ENCODE data around the gene CLASP2.

Gene CLASP2

DNA sequence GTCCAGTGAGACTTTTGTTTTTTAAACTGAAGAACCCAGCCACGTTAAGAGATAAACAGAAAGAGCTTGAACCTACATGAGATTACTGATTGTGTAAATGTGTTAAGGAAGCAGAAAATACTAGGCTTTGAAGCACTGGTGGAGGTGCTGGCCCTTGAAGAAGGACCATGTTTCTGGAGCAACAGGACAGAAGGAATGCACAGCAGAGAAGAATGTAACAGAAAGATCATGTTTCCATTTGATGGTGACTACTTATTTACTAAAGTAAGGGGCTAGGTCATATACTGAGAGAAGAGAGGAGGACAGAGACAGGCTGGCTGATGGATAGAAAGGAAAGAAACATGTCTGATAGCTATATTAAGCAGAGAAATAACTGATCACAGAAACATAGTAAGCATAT, 88.8 kb downstream of the CLASP2 start:
- no peaks in the 10 kb centered on the region for H3K9me3 ChIP-seq (ENCODE audit: insufficient read depth, low read length)
- H3F3A ChIP-seq (ENCODE audit: insufficient read depth): no peaks in the 10 kb centered on the region
- no peak overlapping the region for H3K4me3 ChIP-seq (ENCODE audit: insufficient read depth, low read length, poor library complexity, severe bottlenecking)
- no peak for TF ChIP-seq CTCF (IDR thresholded peaks at IDR 0.05; ENCODE audit: insufficient read depth, low read length, poor library complexity, severe bottlenecking)
- no peak for TF ChIP-seq EZH2phosphoT487 (conservative IDR thresholded peaks at IDR 0.05; ENCODE audit: low read length)
- H3K79me2 ChIP-seq (ENCODE audit: insufficient read depth, low read length): no peaks in the 10 kb centered on the region
- no peak overlapping the region for H3K27ac ChIP-seq (ENCODE audit: low read depth, low read length)
- no peaks in the 10 kb centered on the region for H3K27me3 ChIP-seq (ENCODE audit: low read length)
- peaks cover 9% of the 10 kb centered on the region; the same call in 1 of the 2 replicates for H3K36me3 ChIP-seq (ENCODE audit: low read length)
- no peak overlapping the region for H3K9ac ChIP-seq (ENCODE audit: low read length)
- no peaks in the 10 kb centered on the region for H3K9me2 ChIP-seq (replicated peaks; ENCODE audit: insufficient read depth, low read length)
- H4K20me1 ChIP-seq (ENCODE audit: low read depth, low read length): no peaks in the 10 kb centered on the region
- H2AFZ ChIP-seq (ENCODE audit: low read depth, low read length, severe bottlenecking): no peak overlapping the region
- H3K4me2 ChIP-seq (ENCODE audit: low read depth, low read length, poor library complexity, severe bottlenecking): no peak overlapping the region

GRCh38 chr3:33624756-33625155, 93.3 kb downstream of the CLASP2 start:
- H3K4me3 ChIP-seq (ENCODE audit: insufficient read depth, low read length, poor library complexity, severe bottlenecking): no peak overlapping the region
- no peaks in the 10 kb centered on the region for H3K9me2 ChIP-seq (replicated peaks; ENCODE audit: insufficient read depth, low read length)
- H3K9ac ChIP-seq (ENCODE audit: low read length): no peak overlapping the region
- H2AFZ ChIP-seq (ENCODE audit: low read depth, low read length, severe bottlenecking): no peak overlapping the region
- peaks cover 17% of the 10 kb centered on the region; the same call in 1 of the 2 replicates for H3K36me3 ChIP-seq (ENCODE audit: low read length)
- TF ChIP-seq CTCF (IDR thresholded peaks at IDR 0.05; ENCODE audit: insufficient read depth, low read length, poor library complexity, severe bottlenecking) (no peak), EZH2phosphoT487 (conservative IDR thresholded peaks at IDR 0.05; ENCODE audit: low read length) (no peak)
- no peaks in the 10 kb centered on the region for H3K9me3 ChIP-seq (ENCODE audit: insufficient read depth, low read length)
- no peak overlapping the region for H3K4me2 ChIP-seq (ENCODE audit: low read depth, low read length, poor library complexity, severe bottlenecking)
- H4K20me1 ChIP-seq (ENCODE audit: low read depth, low read length): no peaks in the 10 kb centered on the region
- no peak overlapping the region for H3K27ac ChIP-seq (ENCODE audit: low read depth, low read length)
- H3K79me2 ChIP-seq (ENCODE audit: insufficient read depth, low read length): no peaks in the 10 kb centered on the region
- no peaks in the 10 kb centered on the region for H3K27me3 ChIP-seq (ENCODE audit: low read length)
- no peaks in the 10 kb centered on the region; the same call in 1 of the 2 replicates for H3F3A ChIP-seq (ENCODE audit: insufficient read depth)

GRCh38 chr3:33613041-33613440, 105.0 kb downstream of the CLASP2 start:
- Histone ChIP-seq H4K20me1 (ENCODE audit: low read depth, low read length) (no peaks in the 10 kb centered on the region), H3K9me3 (ENCODE audit: insufficient read depth, low read length) (no peaks in the 10 kb centered on the region), H3K27me3 (ENCODE audit: low read length) (no peaks in the 10 kb centered on the region), H3K9me2 (replicated peaks; ENCODE audit: insufficient read depth, low read length) (no peaks in the 10 kb centered on the region), H3K4me3 (ENCODE audit: insufficient read depth, low read length, poor library complexity, severe bottlenecking) (no peak overlapping the region), H2AFZ (ENCODE audit: low read depth, low read length, severe bottlenecking) (no peak overlapping the region), H3K36me3 (ENCODE audit: low read length) (no peaks in the 10 kb centered on the region), H3F3A (ENCODE audit: insufficient read depth) (no peaks in the 10 kb centered on the region), H3K9ac (ENCODE audit: low read length) (no peak overlapping the region), H3K79me2 (ENCODE audit: insufficient read depth, low read length) (no peaks in the 10 kb centered on the region), H3K27ac (ENCODE audit: low read depth, low read length) (no peak overlapping the region), H3K4me2 (ENCODE audit: low read depth, low read length, poor library complexity, severe bottlenecking) (no peak overlapping the region)
- no peak for TF ChIP-seq EZH2phosphoT487 (conservative IDR thresholded peaks at IDR 0.05; ENCODE audit: low read length)
- no peak for TF ChIP-seq CTCF (IDR thresholded peaks at IDR 0.05; ENCODE audit: insufficient read depth, low read length, poor library complexity, severe bottlenecking)

All from SU-DHL-6 (cell line).